HepG2 (cell line): ENCODE data around the gene ARHGDIA.

Experiments used
- KDM6A ChIP-seq: IDR thresholded peaks from 2 replicates; pipeline ENCODE4 v1.6.1; 2016; ENCODE audit warnings: low read depth
- PBX3 ChIP-seq: sonication (generic); formaldehyde crosslinking; IDR thresholded peaks from 2 replicates; pipeline ENCODE4 v1.8.1; 2023; ENCODE audit warnings: missing genetic modification reagents, inconsistent platforms, borderline replicate concordance
- TF ChIP-seq, protein P1 (sequence below): sonication (generic); formaldehyde crosslinking; IDR thresholded peaks from 2 replicates; pipeline ENCODE4 v1.5.0; 2020; ENCODE audit warnings: mild to moderate bottlenecking, missing genetic modification reagents, moderate library complexity
- TF ChIP-seq, protein P2 (sequence below): sonication (generic); formaldehyde crosslinking; IDR thresholded peaks from 2 replicates; pipeline ENCODE4 v1.8.1; 2022; ENCODE audit warnings: low read depth, mild to moderate bottlenecking, missing genetic modification reagents

DNA sequence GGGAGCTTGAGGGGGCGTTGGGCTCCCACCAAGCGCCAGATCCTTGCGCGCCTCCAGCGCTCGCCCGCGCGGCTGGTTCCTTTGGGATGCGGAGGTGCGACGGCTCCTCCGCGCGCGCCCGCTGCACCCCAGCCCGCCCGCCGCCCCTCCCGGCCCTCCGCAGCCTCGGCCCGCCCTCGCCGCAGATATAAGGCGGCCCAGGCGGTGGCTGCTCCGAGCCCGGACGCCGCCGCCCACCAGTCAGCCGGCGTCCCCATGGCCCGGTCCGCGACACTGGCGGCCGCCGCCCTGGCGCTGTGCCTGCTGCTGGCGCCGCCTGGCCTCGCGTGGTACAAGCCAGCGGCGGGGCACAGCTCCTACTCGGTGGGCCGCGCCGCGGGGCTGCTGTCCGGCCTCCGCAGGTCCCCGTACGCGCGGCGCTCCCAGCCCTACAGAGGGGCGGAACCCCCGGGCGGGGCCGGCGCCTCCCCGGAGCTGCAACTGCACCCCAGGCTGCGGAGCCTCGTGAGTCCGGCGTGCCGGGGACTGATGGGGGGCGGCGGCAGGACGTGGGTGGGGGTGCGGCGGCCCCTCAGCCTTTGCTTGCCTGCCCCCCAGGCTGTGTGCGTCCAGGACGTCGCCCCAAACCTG lies 31.0 kb upstream of the ARHGDIA start, which contains the start of gene NPB:
- TF ChIP-seq PBX3 (CRISPR knock-in tag): 0 out of 2 replicates have a peak, but pooled peaks have one; percentile 46
- TF ChIP-seq KDM6A: no peak
- TF ChIP-seq, protein P1, sequence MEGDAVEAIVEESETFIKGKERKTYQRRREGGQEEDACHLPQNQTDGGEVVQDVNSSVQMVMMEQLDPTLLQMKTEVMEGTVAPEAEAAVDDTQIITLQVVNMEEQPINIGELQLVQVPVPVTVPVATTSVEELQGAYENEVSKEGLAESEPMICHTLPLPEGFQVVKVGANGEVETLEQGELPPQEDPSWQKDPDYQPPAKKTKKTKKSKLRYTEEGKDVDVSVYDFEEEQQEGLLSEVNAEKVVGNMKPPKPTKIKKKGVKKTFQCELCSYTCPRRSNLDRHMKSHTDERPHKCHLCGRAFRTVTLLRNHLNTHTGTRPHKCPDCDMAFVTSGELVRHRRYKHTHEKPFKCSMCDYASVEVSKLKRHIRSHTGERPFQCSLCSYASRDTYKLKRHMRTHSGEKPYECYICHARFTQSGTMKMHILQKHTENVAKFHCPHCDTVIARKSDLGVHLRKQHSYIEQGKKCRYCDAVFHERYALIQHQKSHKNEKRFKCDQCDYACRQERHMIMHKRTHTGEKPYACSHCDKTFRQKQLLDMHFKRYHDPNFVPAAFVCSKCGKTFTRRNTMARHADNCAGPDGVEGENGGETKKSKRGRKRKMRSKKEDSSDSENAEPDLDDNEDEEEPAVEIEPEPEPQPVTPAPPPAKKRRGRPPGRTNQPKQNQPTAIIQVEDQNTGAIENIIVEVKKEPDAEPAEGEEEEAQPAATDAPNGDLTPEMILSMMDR (CRISPR knock-in tag): no peak
- TF ChIP-seq, protein P2, sequence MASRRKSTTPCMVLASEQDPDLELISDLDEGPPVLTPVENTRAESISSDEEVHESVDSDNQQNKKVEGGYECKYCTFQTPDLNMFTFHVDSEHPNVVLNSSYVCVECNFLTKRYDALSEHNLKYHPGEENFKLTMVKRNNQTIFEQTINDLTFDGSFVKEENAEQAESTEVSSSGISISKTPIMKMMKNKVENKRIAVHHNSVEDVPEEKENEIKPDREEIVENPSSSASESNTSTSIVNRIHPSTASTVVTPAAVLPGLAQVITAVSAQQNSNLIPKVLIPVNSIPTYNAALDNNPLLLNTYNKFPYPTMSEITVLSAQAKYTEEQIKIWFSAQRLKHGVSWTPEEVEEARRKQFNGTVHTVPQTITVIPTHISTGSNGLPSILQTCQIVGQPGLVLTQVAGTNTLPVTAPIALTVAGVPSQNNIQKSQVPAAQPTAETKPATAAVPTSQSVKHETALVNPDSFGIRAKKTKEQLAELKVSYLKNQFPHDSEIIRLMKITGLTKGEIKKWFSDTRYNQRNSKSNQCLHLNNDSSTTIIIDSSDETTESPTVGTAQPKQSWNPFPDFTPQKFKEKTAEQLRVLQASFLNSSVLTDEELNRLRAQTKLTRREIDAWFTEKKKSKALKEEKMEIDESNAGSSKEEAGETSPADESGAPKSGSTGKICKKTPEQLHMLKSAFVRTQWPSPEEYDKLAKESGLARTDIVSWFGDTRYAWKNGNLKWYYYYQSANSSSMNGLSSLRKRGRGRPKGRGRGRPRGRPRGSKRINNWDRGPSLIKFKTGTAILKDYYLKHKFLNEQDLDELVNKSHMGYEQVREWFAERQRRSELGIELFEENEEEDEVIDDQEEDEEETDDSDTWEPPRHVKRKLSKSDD (CRISPR knock-in tag): peak; percentile 34
